ENCODE results near the gene TGFA. TPM values are rescaled to one million over a fixed set of nuclear protein-coding genes. Genes with fewer than 3 reads are reported as not detected.

TGFA gene
- total RNA-seq, 1 experiment from 2014 or later = 1.7 TPM

GRCh38 chr2:70516596-70516995, 37.0 kb downstream of the TGFA start:
- Histone ChIP-seq H3K4me3 (ENCODE audit: low read depth in 2 of 2, low read length in 2 of 2) (no peak overlapping the region), H3K4me1 (ENCODE audit: control insufficient read depth, insufficient read depth, low read length) (no peaks in the 10 kb centered on the region), H3K27me3 (ENCODE audit: control insufficient read depth, insufficient read depth, low read length) (no peaks in the 10 kb centered on the region; the same call in 1 of the 2 replicates), H3K36me3 (ENCODE audit: control insufficient read depth, insufficient read depth, low read length) (no peaks in the 10 kb centered on the region), H3K9me3 (ENCODE audit: control insufficient read depth, insufficient read depth, low read depth, low read length) (no peaks in the 10 kb centered on the region), H3K27ac (ENCODE audit: low read length) (no peak overlapping the region)
- ATAC-seq = no peak
- ChIA-PET POLR2A (no interaction called here), CTCF (no interaction called here)
- DNase-seq (ENCODE audit: low read depth, low spot score) = no peak
- no TSS peak for BruUV-seq (replicated peaks)
- in situ Hi-C loops (cut with HindIII; ENCODE audit: low pct_unique_long_range_greater_than_20kb, low sequenced_read_pairs) = no loop called here
- TF ChIP-seq POLR2AphosphoS5 (IDR thresholded peaks at IDR 0.05; ENCODE audit: low read depth, low read length) = no peak
- TF ChIP-seq TCF7L2 (IDR thresholded peaks at IDR 0.05; ENCODE audit: low read depth, low read length) = no peak
- TF ChIP-seq REST (IDR thresholded peaks at IDR 0.05; ENCODE audit: insufficient read depth in 1 of 2, low read depth in 2 of 2, low read length in 1 of 2) = no peak
- no peak for TF ChIP-seq CTCF (IDR thresholded peaks at IDR 0.05)
- no peak for TF ChIP-seq SIN3A (IDR thresholded peaks at IDR 0.05; ENCODE audit: borderline replicate concordance, insufficient read depth, low read depth, low read length)
- intact Hi-C loops (cut with micrococcal nuclease; ENCODE audit: unreplicated experiment) = no loop called here

GRCh38 chr2:70515938-70516337, 37.7 kb downstream of the TGFA start:
- no peaks in the 10 kb centered on the region for H3K4me1 ChIP-seq (ENCODE audit: control insufficient read depth, insufficient read depth, low read length)
- no peaks in the 10 kb centered on the region; the same call in 1 of the 2 replicates for H3K27me3 ChIP-seq (ENCODE audit: control insufficient read depth, insufficient read depth, low read length)
- in situ Hi-C loops (cut with HindIII; ENCODE audit: low pct_unique_long_range_greater_than_20kb, low sequenced_read_pairs) = no loop called here
- no peak for DNase-seq (ENCODE audit: low read depth, low spot score)
- no peak overlapping the region for H3K27ac ChIP-seq (ENCODE audit: low read length)
- POLR2A ChIA-PET = no interaction called here
- TF ChIP-seq REST (IDR thresholded peaks at IDR 0.05; ENCODE audit: insufficient read depth in 1 of 2, low read depth in 2 of 2, low read length in 1 of 2) (no peak), TCF7L2 (IDR thresholded peaks at IDR 0.05; ENCODE audit: low read depth, low read length) (no peak), CTCF (IDR thresholded peaks at IDR 0.05) (no peak), POLR2AphosphoS5 (IDR thresholded peaks at IDR 0.05; ENCODE audit: low read depth, low read length) (no peak), SIN3A (IDR thresholded peaks at IDR 0.05; ENCODE audit: borderline replicate concordance, insufficient read depth, low read depth, low read length) (no peak)
- H3K4me3 ChIP-seq (ENCODE audit: low read depth in 2 of 2, low read length in 2 of 2) = no peak overlapping the region
- intact Hi-C loops (cut with micrococcal nuclease; ENCODE audit: unreplicated experiment) = no loop called here
- no peaks in the 10 kb centered on the region for H3K9me3 ChIP-seq (ENCODE audit: control insufficient read depth, insufficient read depth, low read depth, low read length)
- ATAC-seq = no peak
- CTCF ChIA-PET = no interaction called here
- H3K36me3 ChIP-seq (ENCODE audit: control insufficient read depth, insufficient read depth, low read length) = no peaks in the 10 kb centered on the region
- BruUV-seq (replicated peaks) = no TSS peak
